ENCODE data around the gene TEAD1. TPM values are rescaled to one million over a fixed set of nuclear protein-coding genes. Genes with fewer than 3 reads are reported as not detected.

The TEAD1 gene
- total and polyA plus RNA-seq, 4 donors, result 9.1 to 38.4 (median 10.7) TPM

GRCh38 chr11:12693094-12693478 is 18.9 kb downstream of the TEAD1 start:
- Histone ChIP-seq H3K4me1 (ENCODE audit: control insufficient read depth in 4 of 4, insufficient read depth in 4 of 4, low read length in 3 of 4) (peaks cover 17 to 52% (median 26%) of the 10 kb centered on the region in 4 donors), H3K36me3 (ENCODE audit: control insufficient read depth in 4 of 4, insufficient read depth in 3 of 4, low read depth in 1 of 4, low read length in 3 of 4) (no peaks in the 10 kb centered on the region), H3K27me3 (ENCODE audit: control insufficient read depth in 4 of 4, insufficient read depth in 4 of 4, low read length in 3 of 4) (no peaks in the 10 kb centered on the region), H3K27ac (ENCODE audit: low read depth in 1 of 2, low read length in 2 of 2) (peak overlapping the region; percentile 97 to 100), H3K9ac (ENCODE audit: low read depth in 1 of 2, low read length in 2 of 2) (peak overlapping the region; percentile 86 to 94), H3K4me3 (ENCODE audit: low read depth in 1 of 3, low read length in 3 of 3) (no peak overlapping the region), H3K9me3 (ENCODE audit: control insufficient read depth in 4 of 4, low read length in 3 of 4) (no peaks in the 10 kb centered on the region)
- TF ChIP-seq REST (IDR thresholded peaks at IDR 0.05), result no peak
- TF ChIP-seq, protein P1, sequence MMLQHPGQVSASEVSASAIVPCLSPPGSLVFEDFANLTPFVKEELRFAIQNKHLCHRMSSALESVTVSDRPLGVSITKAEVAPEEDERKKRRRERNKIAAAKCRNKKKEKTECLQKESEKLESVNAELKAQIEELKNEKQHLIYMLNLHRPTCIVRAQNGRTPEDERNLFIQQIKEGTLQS (IDR thresholded peaks at IDR 0.05), result no peak
- no peak for TF ChIP-seq TAF1 (conservative IDR thresholded peaks at IDR 0.05)
- TF ChIP-seq EGR1 (IDR thresholded peaks at IDR 0.05; ENCODE audit: low read depth in 2 of 2), result no peak
- no peak for TF ChIP-seq YY1 (IDR thresholded peaks at IDR 0.05)
- TF ChIP-seq, protein P2, sequence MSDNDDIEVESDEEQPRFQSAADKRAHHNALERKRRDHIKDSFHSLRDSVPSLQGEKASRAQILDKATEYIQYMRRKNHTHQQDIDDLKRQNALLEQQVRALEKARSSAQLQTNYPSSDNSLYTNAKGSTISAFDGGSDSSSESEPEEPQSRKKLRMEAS (IDR thresholded peaks at IDR 0.05), result no peak
- no peak for TF ChIP-seq FOXA1 (IDR thresholded peaks at IDR 0.05)
- TF ChIP-seq, protein P3, sequence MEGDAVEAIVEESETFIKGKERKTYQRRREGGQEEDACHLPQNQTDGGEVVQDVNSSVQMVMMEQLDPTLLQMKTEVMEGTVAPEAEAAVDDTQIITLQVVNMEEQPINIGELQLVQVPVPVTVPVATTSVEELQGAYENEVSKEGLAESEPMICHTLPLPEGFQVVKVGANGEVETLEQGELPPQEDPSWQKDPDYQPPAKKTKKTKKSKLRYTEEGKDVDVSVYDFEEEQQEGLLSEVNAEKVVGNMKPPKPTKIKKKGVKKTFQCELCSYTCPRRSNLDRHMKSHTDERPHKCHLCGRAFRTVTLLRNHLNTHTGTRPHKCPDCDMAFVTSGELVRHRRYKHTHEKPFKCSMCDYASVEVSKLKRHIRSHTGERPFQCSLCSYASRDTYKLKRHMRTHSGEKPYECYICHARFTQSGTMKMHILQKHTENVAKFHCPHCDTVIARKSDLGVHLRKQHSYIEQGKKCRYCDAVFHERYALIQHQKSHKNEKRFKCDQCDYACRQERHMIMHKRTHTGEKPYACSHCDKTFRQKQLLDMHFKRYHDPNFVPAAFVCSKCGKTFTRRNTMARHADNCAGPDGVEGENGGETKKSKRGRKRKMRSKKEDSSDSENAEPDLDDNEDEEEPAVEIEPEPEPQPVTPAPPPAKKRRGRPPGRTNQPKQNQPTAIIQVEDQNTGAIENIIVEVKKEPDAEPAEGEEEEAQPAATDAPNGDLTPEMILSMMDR (IDR thresholded peaks at IDR 0.05; ENCODE audit: low read depth, low read length, missing input control), result no peak
- no peak for TF ChIP-seq HNF4A (conservative IDR thresholded peaks at IDR 0.05)
- TF ChIP-seq RAD21 (IDR thresholded peaks at IDR 0.05), result no peak
- TF ChIP-seq GABPA (IDR thresholded peaks at IDR 0.05 in 1 of 2, conservative IDR thresholded peaks at IDR 0.05 in 1 of 2), result no peak
- no peak for TF ChIP-seq JUND (IDR thresholded peaks at IDR 0.05)
- no peak for TF ChIP-seq FOXA2 (IDR thresholded peaks at IDR 0.05)
- TF ChIP-seq ZBTB33 (IDR thresholded peaks at IDR 0.05), result no peak
- TF ChIP-seq RXRA (IDR thresholded peaks at IDR 0.05), result no peak
- TF ChIP-seq HNF4G (IDR thresholded peaks at IDR 0.05), result no peak
- TF ChIP-seq SP1 (IDR thresholded peaks at IDR 0.05), result no peak
- TF ChIP-seq NR2F2 (IDR thresholded peaks at IDR 0.05), result no peak
- DNase-seq (ENCODE audit: low spot score), result no peak
- 28% methylated on average over 5 of the region's 5 CpGs for WGBS

Data from liver (tissue), 9 donors.